ENCODE results near the gene SIAE.
A peak's percentile ranks its signal among the peaks of the same experiment; 100 is the strongest.

Gene SIAE

GRCh38 chr11:124682443-124682842 is 8.9 kb upstream of the SIAE start:
- TF ChIP-seq JUND (IDR thresholded peaks at IDR 0.05; ENCODE audit: low read depth), result no peak
- no peak for DNase-seq (ENCODE audit: low read depth in 1 of 2, low spot score in 1 of 2)
- in situ Hi-C loops (cut with HindIII; ENCODE audit: low pct_unique_long_range_greater_than_20kb, low sequenced_read_pairs), result no loop called here

- in situ Hi-C loops (cut with HindIII; ENCODE audit: low pct_unique_long_range_greater_than_20kb, low sequenced_read_pairs), result no loop called here
- no peak for DNase-seq (ENCODE audit: low read depth in 1 of 2, low spot score in 1 of 2)
- TF ChIP-seq JUND (IDR thresholded peaks at IDR 0.05; ENCODE audit: low read depth), result no peak
Observed at GRCh38 chr11:124681421-124681820, 7.9 kb upstream of the SIAE start.

- no peak for TF ChIP-seq JUND (IDR thresholded peaks at IDR 0.05; ENCODE audit: low read depth)
- in situ Hi-C loops (cut with HindIII; ENCODE audit: low pct_unique_long_range_greater_than_20kb, low sequenced_read_pairs), result no loop called here
- DNase-seq (ENCODE audit: low read depth in 1 of 2, low spot score in 1 of 2), result no peak
Observed at GRCh38 chr11:124678416-124678815, 4.9 kb upstream of the SIAE start.

GRCh38 chr11:124676386-124676785 is 2.8 kb upstream of the SIAE start:
- TF ChIP-seq JUND (IDR thresholded peaks at IDR 0.05; ENCODE audit: low read depth), result no peak
- no peak for DNase-seq (ENCODE audit: low read depth in 1 of 2, low spot score in 1 of 2)
- in situ Hi-C loops (cut with HindIII; ENCODE audit: low pct_unique_long_range_greater_than_20kb, low sequenced_read_pairs), result no loop called here

- DNase-seq (ENCODE audit: low read depth in 1 of 2, low spot score in 1 of 2), result no peak
- no peak for TF ChIP-seq JUND (IDR thresholded peaks at IDR 0.05; ENCODE audit: low read depth)
- in situ Hi-C loops (cut with HindIII; ENCODE audit: low pct_unique_long_range_greater_than_20kb, low sequenced_read_pairs), result no loop called here
Observed at GRCh38 chr11:124674571-124674970, 1.0 kb upstream of the SIAE start.

GRCh38 chr11:124674168-124674517 is 604 bp upstream of the SIAE start:
- no peak for DNase-seq (ENCODE audit: low read depth in 1 of 2, low spot score in 1 of 2)
- in situ Hi-C loops (cut with HindIII; ENCODE audit: low pct_unique_long_range_greater_than_20kb, low sequenced_read_pairs), result no loop called here
- TF ChIP-seq JUND (IDR thresholded peaks at IDR 0.05; ENCODE audit: low read depth), result no peak

- no peak for DNase-seq (ENCODE audit: low read depth in 1 of 2, low spot score in 1 of 2)
- in situ Hi-C loops (cut with HindIII; ENCODE audit: low pct_unique_long_range_greater_than_20kb, low sequenced_read_pairs), result no loop called here
Observed at GRCh38 chr11:124672536-124673215, 863 bp downstream of the SIAE start.

GRCh38 chr11:124670732-124671131 is 2.8 kb downstream of the SIAE start:
- DNase-seq (ENCODE audit: low read depth in 1 of 2, low spot score in 1 of 2), result no peak
- in situ Hi-C loops (cut with HindIII; ENCODE audit: low pct_unique_long_range_greater_than_20kb, low sequenced_read_pairs), result no loop called here
- no peak for TF ChIP-seq JUND (IDR thresholded peaks at IDR 0.05; ENCODE audit: low read depth)

More at GRCh38 chr11:124672536-124673215, 863 bp downstream of the SIAE start:
- TF ChIP-seq JUND (IDR thresholded peaks at IDR 0.05; ENCODE audit: low read depth), result no peak

GRCh38 chr11:124669193-124669592 is 4.3 kb downstream of the SIAE start:
- TF ChIP-seq JUND (IDR thresholded peaks at IDR 0.05; ENCODE audit: low read depth), result no peak
- in situ Hi-C loops (cut with HindIII; ENCODE audit: low pct_unique_long_range_greater_than_20kb, low sequenced_read_pairs), result loop anchor here (10.0 kb wide), 1 partner anchor 166 kb away; no protein-coding TSS in a partner anchor

GRCh38 chr11:124667601-124668000 is 5.9 kb downstream of the SIAE start:
- no peak for TF ChIP-seq JUND (IDR thresholded peaks at IDR 0.05; ENCODE audit: low read depth)
- in situ Hi-C loops (cut with HindIII; ENCODE audit: low pct_unique_long_range_greater_than_20kb, low sequenced_read_pairs), result loop anchor here (10.0 kb wide), 1 partner anchor 167 kb away; no protein-coding TSS in a partner anchor
- DNase-seq (ENCODE audit: low read depth in 1 of 2, low spot score in 1 of 2), result no peak

More at GRCh38 chr11:124669193-124669592, 4.3 kb downstream of the SIAE start:
- peak; percentile 81 to 87 for DNase-seq (ENCODE audit: low read depth in 1 of 2, low spot score in 1 of 2)

- no peak for DNase-seq (ENCODE audit: low read depth in 1 of 2, low spot score in 1 of 2)
- in situ Hi-C loops (cut with HindIII; ENCODE audit: low pct_unique_long_range_greater_than_20kb, low sequenced_read_pairs), result loop anchor here (10.0 kb wide), 1 partner anchor 171 kb away; no protein-coding TSS in a partner anchor
- TF ChIP-seq JUND (IDR thresholded peaks at IDR 0.05; ENCODE audit: low read depth), result no peak
Observed at GRCh38 chr11:124663861-124664260, 9.7 kb downstream of the SIAE start.

GRCh38 chr11:124662106-124662505 is 11.4 kb downstream of the SIAE start:
- TF ChIP-seq JUND (IDR thresholded peaks at IDR 0.05; ENCODE audit: low read depth), result no peak
- no peak for DNase-seq (ENCODE audit: low read depth in 1 of 2, low spot score in 1 of 2)
- in situ Hi-C loops (cut with HindIII; ENCODE audit: low pct_unique_long_range_greater_than_20kb, low sequenced_read_pairs), result loop anchor here (10.0 kb wide), 1 partner anchor 173 kb away; no protein-coding TSS in a partner anchor

GRCh38 chr11:124661553-124661952 is 12.0 kb downstream of the SIAE start:
- in situ Hi-C loops (cut with HindIII; ENCODE audit: low pct_unique_long_range_greater_than_20kb, low sequenced_read_pairs), result loop anchor here (10.0 kb wide), 1 partner anchor 173 kb away; no protein-coding TSS in a partner anchor
- no peak for DNase-seq (ENCODE audit: low read depth in 1 of 2, low spot score in 1 of 2)
- TF ChIP-seq JUND (IDR thresholded peaks at IDR 0.05; ENCODE audit: low read depth), result no peak

GRCh38 chr11:124658986-124659385 is 14.6 kb downstream of the SIAE start:
- in situ Hi-C loops (cut with HindIII; ENCODE audit: low pct_unique_long_range_greater_than_20kb, low sequenced_read_pairs), result no loop called here
- no peak for TF ChIP-seq JUND (IDR thresholded peaks at IDR 0.05; ENCODE audit: low read depth)
- DNase-seq (ENCODE audit: low read depth in 1 of 2, low spot score in 1 of 2), result no peak
